Measurements from ENCODE around the gene FLII.

Gene FLII

GRCh38 chr17:18260332-18261145, 2.0 kb upstream of the FLII start, which contains the start of gene MIEF2:
Gene MIEF2 (plus strand): TSS chr17:18260662. CDS start chr17:18262721, 2,059 bp downstream.
- peak; percentile 98 for DNase-seq (ENCODE audit: low spot score)

- no peak for DNase-seq (ENCODE audit: low spot score)
Measured at GRCh38 chr17:18259621-18260331, 1.2 kb upstream of the FLII start.

- peak; percentile 70 for DNase-seq (ENCODE audit: low spot score)
Measured at GRCh38 chr17:18257982-18258355, 569 bp downstream of the FLII start.

- peak; percentile 45 for DNase-seq (ENCODE audit: low spot score)
Measured at GRCh38 chr17:18257268-18257981, 1.1 kb downstream of the FLII start.

DNA sequence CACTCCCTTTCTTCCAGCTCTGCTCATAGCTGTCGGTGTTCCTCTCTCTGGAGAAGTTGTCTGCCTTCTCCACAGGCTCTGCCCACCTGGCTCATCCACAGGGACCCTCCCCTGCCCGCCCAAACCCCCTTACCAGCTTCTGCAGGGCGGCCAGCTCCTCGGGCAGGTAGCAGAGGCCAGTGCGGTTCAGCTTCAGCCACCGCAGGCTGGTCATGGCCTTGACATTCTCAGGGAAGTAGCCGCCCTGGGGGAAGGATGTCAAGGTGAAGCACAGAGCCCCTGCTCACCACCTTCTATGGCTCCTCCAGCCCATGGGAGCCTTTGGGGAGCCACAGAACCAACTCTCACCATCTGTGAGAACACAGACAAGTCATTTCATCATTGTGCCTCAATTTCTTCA, 1.8 kb downstream of the FLII start:
- no peak for DNase-seq (ENCODE audit: low spot score)

GRCh38 chr17:18256351-18256750, 2.2 kb downstream of the FLII start:
- no peak for DNase-seq (ENCODE audit: low spot score)

DNA sequence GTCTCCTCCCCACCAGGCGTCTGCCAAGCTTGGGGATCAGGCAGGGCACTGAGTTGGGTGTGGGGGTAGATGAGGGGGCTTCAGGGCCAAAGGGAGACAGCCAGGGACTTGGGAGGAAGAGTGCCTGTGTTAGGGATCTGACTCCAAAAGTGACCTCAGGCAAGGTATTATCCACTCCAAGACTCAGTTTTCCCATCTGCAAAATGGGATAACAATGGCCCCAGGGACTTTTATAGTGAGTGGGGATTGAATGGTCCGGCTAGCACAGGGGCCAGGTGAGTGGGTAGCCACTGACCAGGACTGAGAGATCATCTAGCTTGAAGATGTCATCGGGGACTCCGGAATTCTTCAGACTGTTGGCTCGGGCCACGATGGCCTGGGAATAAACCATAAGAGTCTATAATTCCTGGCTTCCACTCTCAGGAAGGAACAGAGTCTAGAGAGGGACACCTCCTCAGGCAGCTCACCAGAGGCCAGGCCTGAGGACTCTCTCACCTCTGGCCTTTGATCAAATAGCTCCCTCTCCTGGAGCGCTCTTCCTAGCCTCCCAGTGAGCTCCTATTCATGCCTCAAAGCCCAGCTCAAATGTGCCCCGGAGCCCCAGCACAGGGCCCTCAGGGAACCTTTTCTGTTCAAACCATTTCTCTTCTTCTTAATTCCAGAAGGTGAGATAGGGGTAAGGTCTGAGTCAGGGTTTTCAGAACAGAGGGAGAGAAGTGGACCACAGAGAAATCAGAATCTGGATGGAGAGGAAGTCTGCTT, 3.5 kb downstream of the FLII start:
- DNase-seq (ENCODE audit: low spot score) = peak; percentile 46

- no peak for DNase-seq (ENCODE audit: low spot score)
Measured at GRCh38 chr17:18253947-18254821, 4.4 kb downstream of the FLII start.

DNA sequence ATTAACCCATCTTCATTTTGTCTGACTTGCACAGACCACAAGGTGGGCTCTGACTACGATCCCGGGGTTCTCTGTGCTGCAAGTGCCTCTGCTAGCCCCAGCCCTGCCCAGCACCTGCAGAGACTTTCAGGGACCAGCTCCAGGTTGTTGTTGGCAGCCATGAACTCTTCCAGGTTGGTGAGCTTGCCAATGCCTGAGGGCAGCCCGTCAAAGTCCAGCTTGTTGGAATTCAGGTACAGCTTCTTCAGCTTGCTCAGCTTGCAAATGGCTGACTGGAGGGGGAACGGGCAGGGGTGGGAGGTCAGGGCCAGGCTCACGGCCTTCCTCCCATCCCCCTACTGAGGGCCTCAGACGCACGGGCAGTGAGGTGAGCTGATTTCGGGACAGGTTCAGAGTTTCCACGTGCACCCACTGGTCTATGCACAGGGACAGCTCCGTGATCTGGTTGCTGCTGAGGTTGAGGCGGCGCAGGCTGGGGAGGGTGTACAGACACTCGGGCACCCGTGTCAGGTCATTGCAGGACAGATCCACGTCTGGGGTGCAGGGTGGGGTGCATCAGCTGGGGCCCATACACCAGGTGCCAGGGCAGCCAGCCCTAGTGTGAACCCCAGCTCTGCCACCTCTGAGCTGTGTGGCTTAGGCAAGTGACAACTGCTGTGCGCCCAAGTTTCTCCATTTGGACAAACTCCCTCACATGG, 5.2 kb downstream of the FLII start:
- no peak for DNase-seq (ENCODE audit: low spot score)

DNA sequence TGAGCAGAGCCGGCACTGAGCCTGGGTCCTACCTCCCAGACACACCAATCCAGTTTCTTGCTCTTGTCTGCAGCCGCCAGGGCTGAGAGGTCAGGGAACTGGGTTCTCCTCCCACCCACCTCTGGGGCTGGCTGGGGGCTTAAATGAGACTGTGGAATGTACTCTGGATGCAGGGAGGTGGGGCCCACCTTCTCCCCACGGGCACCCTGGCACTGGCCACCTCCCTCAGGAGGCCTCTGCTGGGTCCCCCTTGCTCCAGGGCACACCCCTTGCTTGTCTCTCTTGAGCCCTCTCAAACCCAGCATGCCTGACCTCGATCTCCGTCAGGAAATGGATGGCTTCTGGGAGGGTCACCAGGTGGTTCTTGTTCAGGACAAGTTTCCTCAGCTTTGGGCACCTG, 6.4 kb downstream of the FLII start:
- DNase-seq (ENCODE audit: low spot score) = no peak

GRCh38 chr17:18251204-18251603, 7.3 kb downstream of the FLII start:
- DNase-seq (ENCODE audit: low spot score) = no peak

DNA sequence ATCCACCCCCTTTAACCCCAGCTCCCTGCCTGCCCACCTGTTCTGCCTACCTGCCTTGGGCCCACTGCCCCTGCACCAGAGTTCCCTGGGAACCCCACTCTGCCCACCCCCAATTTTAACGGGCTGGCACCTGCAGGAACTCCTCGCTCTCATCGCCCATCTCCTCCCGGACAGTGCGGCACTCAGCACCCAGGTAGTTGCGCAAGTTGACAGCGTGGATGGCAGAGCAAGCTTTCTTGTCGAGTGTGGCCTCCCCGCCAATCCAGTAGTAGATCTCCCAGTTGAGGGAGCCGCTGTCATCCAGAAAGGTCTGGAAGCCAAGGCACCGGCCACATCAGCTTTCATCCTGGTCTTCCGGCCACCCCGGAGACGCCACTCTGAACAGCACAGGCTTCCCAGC, 7.8 kb downstream of the FLII start:
- DNase-seq (ENCODE audit: low spot score) = no peak

DNA sequence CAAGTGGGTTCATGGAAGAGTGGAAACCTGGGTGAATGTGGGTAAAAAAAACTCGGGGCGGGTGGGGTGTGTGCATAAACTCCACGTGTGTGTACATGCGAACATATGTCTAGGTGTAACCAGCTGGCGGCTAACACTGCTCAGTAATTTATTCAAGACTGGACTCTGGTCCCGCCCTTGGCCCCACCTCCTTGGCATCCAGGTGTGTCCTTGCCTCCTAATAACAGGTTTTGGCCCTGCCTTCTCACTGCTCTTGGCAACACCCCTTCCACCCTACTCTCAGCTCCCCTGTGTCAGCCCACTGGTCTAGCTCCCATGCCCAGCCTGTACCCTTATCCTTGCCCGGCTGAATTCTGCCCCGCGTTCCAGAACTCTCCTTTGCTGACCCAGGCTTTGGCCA, 8.3 kb downstream of the FLII start:
- DNase-seq (ENCODE audit: low spot score) = no peak

DNA sequence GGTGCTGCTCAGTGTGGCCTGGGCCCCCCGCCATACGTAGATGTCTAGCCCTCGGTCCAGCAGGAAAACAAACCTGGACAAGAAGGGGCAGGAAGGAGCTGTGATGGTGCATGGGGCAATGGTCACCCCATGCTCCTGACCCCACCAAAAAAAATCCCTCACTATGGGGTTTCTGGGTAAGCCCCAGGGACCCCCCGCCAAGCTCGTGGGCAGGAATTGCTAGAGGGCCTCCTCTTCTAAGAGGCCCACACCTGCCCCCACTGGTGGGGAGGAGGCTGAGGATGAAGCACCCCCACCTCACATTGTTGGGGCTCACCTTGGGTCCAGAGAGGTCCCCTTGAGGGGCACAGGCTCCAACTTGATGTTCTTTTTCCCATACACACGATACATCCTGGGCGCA, 9.7 kb downstream of the FLII start:
- DNase-seq (ENCODE audit: low spot score) = no peak

DNA sequence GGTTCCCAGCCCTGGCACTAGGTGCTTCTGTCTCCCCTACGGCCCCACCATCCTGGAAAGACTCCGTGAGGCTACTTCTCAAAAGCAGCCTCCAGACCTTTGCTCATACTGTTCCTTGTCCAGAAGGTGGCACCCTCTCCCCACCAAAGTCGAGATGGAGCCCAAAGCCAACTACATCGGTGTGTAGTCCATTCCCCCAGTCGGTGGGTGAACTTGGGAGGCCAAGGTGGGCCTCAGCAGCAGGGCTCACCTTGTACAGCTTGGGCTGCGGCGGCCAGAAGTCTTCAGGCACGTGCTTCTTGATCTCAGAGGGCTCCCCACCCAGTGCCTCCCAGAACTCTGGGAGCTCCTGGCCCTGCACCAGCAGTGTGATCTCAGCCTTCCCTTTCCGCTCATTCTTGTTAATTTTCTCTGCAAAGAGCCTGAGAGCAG, 10.2 kb downstream of the FLII start:
- DNase-seq (ENCODE audit: low spot score) = peak; percentile 95

DNA sequence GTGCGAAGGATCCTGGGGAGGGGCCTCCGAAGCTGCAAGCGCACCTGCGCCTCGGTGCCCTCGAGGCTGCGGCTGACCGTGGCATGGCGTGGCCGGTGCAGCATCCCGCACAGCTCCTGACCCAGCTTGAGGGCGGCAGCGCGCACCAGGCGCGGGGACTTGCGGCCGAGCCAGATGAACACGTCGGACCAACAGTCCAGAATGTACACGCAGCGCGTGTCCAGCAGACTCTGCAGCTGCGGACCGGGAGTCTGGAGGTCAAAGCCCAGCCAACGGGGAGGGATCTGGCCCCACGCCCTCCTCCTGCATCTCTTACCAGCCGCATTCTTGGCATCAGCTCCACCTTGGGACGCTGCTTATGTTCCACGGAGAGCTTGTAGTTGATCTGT, 10.9 kb downstream of the FLII start:
- no peak for DNase-seq (ENCODE audit: low spot score)

DNA sequence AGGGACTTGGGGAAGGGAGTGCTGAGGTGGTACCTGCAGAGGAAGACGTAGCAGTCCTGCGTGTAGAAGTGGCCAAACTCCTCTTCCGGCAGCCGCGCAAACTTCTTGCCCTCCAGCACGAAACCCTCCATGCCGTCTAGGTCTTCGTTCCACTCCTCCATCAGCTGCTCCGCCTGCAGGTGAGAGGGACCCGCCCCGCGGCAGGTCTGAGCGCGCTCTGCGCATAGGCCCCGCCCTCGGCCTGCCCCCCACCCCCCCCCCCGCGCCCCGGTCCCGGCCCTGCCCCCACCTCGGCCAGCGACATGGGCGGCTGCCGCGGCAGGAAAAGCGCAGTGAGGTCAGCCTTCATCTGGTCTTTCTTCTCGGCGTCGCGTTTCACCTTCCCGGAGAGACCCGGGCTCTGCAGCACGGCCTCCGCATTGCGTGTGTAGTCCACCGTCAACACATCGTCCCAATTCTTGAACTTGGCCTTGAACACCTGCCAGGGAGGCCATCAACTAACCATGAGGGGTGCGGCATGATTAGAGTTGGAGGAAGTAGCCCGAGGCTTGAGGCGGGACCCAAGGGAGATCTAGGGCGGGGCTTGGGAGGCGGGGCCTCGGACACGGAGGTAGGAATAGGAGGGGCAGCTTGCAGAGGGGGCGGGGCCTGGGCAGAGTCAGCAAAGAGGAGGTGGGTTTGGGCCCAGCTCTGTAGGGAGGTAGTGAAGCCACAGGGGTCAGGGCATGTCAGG, 11.5 kb downstream of the FLII start:
- DNase-seq (ENCODE audit: low spot score) = no peak

- no peak for DNase-seq (ENCODE audit: low spot score)
Measured at GRCh38 chr17:18246109-18246725, 12.3 kb downstream of the FLII start.

DNA sequence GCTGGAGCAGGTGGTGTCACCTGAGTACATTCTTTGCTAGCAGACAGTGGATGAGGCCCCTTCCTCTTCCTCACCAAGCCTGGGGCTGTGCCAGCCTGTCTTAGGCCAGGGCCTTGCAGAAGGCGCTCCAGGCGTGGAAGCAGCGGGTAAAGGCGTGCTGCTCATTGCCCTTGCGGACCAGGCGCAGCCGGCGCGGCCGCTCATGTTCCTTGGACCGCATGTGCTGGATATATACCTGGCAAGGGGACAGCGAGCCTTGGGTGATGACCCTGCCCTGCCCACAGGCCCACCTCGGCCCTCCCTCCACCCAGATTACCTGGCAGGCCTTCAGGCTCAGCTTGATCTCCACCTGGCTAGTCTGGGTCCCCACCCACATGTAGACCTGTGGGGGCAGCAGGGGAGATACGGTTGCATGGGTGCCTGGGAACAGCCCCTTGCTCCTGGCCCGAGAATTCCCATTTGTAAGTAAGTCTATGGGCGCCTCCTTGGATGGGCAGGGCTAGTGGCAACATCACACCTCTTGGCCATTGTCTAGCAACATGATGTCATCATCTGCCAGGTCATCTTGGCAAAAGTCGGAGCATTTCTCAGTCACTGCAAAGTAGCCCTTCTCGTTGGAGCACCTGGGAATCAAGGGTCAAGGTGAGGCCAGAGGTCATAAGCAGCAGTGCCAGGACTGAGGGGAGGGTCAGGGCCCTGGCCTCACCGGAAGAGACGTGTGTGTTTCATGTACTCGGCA, 13.3 kb downstream of the FLII start:
- DNase-seq (ENCODE audit: low spot score) = no peak
